Suppressor macrophage treated with lipopolysaccharide for 4 hours (primary cell): ENCODE results near the gene DCTPP1.
"Not testable (repeated sequence)": the region's sequence is repeated elsewhere in the genome, so short reads cannot be mapped to it uniquely, and the experiment has no call there.

Experiments used
- DNase-seq: peaks from one replicate; pipeline ENCODE4 v3.0.0-alpha.2; 2020

The DCTPP1 gene

DNA sequence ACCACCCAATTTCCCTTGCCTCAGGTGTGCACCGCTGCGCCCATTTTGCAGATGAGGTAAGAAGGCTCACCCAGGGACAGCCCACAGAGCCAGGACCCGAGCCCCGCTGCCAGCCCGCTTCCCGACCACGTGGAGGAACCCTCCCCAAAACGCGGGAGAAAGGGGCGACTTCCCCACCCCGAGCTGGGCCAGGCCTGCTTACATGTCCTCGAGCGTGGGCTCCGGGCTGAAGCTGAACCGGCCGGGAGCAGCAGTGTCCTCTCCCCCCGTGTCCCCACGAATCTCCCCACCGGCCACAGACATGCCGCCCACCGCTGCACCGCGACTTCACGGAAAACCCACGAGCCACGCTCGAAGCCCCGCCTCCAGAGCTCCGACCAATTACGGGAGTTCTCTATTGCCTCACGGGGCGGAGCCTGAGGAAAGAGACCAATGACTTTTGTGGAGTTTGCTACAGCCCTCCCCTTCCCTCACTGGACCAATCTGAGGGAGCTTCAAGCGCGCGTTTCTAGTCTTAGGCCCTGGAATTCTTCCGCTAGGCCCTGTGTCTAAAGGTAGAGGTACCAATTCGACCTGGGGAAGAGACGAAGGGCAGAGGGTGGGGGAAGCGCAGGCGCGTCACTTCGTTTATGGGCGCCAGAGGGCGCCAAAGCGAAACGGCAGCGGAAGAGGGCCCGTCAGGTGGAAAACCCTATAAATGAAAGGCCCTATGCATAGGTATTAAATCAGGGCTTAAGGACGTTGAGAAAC, at the start of gene DCTPP1:
TSS of gene DCTPP1 (minus strand) at position 353 of the 750 bp plus-strand sequence. CDS start at position 303, 50 bp downstream.
- peak; percentile 98 for DNase-seq

DNA sequence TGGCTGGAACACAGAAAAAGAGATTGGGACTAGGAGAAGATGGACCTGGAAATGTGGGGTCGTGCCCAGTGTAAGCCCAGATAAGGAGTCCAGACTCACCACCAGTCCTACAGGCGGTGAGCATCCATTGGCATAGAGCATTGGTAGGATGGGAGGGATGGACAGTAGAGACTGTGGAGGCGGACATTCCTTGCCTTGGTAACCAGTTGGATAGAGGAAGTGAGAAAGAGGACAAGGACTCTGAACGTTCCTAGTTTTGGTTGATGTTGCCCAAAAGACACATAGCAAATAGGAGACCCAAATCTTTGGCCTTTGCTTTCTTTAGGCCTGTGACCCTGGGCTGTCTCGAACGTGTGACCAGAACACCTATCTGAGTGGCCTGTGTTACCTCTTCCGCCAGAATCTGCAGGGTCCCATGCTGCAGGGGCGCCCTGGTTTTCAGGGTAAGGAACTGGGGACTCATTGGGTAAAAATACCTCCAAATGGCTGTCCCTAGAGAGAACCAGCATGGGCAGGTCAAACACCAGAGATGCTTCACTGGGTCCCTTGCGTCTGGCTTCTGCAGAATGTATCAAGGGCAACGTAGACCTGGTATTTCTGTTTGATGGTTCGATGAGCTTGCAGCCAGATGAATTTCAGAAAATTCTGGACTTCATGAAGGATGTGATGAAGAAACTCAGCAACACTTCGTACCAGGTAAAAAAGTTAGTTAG, 49.1 kb upstream of the DCTPP1 start:
- peak; percentile 44 for DNase-seq

DNA sequence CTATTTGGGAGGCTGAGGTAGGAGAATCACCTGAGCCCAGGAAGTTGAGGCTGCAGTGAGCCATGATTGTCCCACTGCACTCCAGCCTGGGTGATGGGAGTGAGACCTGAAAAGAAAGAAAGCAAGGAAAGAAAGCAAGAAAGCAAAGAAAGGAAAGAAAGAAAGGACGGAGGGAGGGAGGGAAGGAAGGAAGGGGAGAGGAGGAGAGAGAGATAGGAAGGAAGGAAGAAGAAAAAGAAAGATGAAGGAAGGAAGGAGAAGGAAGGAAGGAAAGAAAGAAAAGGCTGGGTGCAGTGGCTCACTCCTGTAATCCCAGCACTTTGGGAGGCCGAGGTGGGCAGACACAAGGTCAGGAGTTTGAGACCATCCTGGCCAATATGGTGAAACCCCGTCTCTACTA, 47.9 kb upstream of the DCTPP1 start:
- not testable (repeated sequence) for DNase-seq

DNA sequence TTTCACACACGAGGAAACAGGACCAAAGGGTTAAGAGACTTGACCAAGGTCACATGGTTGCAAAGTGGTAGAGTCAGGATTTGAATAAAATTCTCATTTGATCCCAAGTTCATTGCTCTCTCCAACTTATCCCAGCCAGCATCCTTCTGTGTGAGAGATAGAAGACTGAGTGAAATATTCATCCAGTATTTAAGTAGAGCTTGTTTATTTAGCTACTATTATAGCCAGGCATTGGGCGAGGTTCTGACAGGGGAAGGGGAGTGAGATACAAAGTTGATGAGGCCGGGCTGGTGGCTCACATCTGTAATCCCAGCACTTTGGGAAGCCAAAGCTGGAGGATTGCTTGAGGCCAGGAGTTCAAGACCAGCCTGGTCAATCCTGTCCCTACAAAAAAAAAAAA, 47.2 kb upstream of the DCTPP1 start:
- no peak for DNase-seq

DNA sequence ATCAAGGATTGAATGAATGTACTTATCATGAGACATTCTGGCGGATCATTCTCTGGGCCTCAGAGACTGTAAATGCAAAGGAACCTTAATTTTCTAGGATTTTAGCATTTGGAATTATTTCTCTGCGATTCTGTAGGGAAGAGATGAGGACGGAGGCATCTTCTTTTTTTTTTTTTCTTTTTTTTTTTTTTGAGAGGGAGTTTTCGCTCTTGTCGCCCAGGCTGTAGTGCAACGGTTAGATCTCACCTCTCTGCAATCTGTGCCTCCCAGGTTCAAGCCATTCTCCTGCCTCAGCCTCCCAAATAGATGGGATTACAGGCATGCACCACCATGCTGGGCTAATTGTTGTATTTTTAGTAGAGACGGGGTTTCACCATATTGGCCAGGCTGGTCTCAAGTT, 44.9 kb upstream of the DCTPP1 start:
- no peak for DNase-seq

DNA sequence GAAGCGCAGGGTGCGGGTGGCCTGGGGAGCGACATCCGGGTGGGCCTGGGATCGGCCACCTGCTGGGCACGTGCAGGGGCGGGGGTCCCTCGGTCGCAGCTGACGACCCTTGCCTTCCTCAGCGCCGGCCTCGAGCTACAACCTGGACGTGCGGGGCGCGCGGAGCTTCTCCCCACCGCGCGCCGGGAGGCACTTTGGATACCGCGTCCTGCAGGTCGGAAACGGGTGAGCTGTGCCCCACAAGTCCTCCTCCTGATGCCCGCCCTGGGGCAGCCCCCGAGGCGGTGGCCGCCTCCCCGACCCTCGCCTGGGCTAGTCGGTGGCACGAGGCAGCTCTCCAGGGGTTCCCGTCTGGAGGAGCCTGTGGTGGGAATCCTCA, 44.2 kb upstream of the DCTPP1 start:
- no peak for DNase-seq

DNA sequence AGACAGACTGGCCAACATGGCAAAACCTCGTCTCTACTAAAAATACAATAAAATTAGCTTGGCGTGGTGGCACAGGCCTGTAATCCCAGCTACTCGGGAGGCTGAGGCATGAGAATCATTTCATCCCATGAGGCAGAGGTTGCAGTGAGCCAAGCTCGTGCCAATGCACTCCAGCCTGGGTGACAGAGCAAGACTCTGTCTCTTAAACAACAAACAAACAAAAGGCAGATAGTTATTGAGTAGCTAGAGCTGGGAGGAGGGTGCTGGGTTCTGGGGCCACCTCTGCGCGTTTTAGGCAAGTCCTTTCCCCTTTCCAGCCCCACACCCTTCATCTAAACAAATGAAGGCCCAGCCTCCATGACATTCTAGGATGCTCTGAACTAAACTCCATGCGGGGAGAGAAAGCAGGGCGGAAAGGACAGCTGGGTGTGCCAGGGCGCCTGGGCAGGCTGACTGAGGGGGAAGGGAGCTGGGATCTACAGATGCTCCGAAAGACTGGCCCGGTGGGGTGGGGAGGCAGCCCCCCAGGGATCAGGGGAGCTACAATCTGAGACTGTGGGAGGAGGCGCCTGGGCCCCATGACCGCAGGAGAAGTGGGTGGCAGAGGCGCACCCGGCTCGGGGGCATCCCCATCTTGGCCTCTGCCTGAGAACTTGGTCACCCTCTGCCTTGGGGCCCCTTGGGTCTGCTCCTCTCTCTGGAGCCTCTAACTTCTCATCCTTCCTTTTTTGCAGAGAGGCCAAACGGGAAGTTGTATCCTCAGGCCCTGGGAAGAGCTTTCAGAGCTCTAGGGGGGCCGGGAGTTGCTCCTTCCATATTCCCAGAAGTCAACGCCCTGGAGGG, 43.6 kb upstream of the DCTPP1 start:
- DNase-seq: peak; percentile 67

DNA sequence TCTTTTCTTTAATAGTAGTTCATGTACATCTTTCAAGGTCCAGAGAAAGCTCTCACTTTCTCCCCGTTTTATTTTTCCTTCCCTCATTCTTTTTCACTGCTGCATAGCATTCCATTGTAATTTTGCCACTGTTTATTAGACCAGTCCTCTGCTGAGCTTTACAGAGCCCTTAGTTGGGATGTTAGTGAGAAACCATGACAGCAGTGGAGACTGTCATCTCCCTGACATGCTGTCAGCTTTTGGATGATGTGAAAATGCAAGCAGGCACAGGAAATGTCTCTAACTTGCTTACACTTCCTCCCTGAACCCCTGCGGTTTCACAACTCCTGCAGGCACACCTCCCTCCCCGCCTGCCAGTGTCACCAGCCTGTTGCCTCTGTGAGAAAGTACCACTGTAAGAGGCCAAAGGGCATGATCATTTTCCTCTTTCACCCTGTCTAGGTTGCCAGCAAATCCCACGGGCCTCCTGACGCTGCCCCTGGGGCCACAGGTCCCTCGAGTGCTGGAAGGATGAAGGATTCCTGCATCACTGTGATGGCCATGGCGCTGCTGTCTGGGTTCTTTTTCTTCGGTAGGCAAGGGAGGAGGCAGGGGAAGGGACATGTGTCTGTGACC, 42.6 kb upstream of the DCTPP1 start, which contains the start of gene ITGAL:
TSS of gene ITGAL (plus strand) at position 415 of the 615 bp plus-strand sequence. CDS start at position 511, 96 bp downstream.
- peak; percentile 95 for DNase-seq

DNA sequence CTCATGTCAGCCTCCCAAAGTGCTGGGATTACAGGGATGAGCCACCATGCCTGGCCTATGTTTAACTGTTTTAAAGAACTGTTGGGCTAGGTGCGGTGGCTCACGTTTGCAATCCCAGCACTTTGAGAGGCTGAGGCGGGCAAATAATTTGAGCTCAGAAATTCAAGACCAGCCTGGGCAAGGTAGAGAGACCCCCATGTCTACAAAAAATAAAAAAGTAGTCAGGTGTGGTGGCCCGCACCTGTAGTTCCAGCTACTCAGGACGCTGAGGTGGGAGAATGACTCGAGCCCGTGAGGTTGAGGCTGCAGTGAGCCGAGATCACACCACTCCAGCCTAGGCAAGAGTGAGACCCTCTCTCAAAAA, 40.8 kb upstream of the DCTPP1 start:
- DNase-seq: no peak

DNA sequence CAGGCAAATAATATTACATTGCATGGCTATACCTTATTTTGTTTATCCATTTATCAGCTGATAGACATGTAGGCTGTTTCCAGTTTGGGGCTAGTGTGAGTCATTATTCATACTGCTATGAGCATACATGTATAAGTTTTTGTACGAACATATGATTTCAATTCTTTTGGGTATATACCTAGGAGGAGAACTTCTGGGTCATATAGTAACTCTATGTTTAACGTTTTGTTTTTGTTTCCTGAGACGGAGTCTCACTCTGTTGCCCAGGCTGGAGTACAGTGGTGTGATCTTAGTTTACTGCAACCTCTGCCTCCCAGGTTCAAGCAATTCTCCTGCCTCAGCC, 40.3 kb upstream of the DCTPP1 start:
- no peak for DNase-seq

DNA sequence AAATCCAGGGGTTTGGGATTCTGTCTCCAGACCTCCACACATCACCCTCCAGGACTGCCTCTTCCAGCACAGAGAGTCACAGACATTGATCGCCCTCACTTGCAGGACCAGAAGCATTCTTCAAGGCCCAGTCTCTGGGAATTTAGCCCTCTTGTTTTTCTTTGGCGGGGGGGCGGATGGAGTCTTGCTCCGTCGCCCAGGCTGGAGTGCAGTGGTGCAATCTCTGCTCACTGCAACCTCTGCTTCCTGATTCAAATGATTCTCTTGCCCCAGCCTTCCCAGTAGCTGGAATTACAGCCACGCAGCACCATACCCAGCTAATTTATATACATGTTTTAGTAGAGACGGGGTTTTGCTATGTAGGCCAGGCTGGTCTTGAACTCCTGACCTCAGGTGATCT, 34.2 kb upstream of the DCTPP1 start:
- DNase-seq: no peak

DNA sequence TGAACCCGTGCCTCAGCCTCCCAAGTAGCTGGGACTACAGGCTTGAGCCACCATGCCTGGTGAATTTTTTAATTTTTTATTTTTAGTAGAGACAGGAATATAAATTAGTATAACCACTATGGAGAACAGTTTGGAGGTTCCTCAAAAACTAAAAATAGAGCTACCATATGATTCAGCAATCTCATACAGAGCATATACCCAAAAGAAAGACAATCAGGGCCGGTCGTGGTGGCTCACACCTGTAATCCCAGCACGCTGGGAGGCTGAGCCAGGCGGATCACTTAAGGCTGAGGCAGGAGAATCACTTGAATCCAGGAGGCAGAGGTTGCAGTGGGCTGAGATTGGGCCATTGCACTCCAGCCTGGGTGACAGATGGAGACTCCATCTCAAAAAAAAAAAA, 31.6 kb upstream of the DCTPP1 start:
- DNase-seq: not testable (repeated sequence)

DNA sequence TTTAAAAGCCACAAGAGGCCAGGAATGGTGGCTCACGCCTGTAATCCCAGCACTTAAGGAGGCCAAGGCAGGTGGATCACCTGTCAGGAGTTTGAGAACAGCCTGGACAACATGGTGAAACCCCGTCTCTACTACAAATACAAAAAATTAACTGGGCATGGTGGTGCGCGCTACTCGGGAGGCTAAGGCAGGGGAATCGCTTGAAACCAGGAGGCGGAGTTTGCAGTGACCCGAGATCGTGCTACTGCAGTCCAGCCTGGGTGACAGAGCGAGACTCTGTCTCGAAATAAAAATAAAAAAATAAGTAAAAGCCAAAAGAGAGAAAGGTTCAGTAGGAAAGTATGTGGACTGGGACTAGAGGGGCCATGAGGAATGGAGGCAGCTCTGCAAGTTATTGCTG, 29.6 kb upstream of the DCTPP1 start:
- no peak for DNase-seq

DNA sequence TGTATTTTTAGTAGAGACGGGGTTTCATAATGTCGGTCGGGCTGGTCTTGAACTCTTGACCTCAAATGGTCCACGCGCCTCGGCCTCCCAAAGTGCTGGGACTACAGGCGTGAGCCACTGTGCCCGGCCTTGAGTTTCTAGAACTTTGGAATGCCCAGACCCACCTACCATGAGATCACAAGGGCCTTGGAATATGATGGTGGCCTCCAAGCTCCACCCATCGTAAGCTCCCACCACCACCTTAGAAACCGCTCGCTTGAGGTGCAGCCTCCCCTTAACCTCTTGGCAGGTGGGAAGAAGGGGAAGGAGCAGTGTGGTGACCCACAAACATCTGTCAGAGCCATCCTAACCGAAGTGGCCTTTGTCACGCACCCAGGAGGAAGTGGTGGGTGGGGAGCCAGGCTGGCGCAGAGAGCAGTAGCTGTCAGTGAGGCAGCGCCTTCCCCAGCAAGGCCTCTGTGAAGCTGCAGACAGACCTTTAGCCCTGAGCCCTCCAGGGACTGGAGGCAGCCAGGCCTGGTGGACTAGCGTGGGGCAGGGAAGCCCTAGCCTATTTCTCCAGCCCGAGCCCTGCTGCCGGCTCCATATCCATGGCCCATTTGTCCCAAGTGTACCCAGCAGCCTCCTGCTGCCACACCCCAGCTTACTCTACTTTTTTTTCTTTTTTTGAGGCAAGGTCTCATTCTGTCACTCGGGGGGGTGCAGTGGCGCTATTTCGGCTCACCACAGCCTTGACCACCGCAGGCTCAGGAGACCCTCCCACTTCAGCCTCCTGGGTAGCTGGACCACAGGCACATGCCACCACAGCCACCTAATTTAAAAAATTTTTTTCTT, 28.9 kb upstream of the DCTPP1 start:
- peak; percentile 86 for DNase-seq

DNA sequence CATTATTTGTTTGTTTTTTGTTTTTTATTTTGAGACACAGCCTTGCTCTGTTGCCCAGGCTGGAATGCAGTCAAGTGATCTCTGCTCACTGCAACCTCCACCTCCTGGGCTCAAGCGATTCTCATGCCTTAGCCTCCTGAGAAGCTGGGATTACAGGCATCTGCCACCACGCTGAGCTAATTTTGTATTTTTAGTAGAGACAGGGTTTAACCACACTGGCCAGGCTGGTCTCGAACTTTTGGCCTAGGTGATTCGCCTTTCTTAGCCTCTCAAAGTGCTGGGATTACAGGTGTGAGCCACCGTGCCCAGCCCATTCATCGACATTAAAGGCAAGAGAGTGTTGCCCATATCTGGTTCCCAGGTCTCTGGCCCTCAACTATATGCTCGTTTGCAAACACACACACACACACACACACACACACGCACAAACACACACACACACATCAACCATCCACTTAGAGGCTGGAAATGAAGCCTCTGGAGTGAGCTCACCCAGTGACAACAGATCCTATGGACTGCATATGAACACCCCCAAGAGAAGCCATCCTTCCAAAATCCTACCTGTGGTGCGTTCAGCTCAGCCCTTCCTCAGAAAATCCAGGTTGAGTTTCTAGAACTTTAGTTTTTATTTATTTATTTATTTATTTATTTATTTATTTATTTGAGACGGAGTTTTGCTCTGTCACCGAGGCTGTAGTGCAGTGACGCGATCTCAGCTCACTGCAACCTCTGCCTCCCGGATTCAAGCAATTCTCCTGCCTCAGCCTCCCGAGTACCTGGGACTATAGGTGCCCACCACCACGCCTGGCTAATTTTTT, 28.1 kb upstream of the DCTPP1 start:
- DNase-seq: no peak

DNA sequence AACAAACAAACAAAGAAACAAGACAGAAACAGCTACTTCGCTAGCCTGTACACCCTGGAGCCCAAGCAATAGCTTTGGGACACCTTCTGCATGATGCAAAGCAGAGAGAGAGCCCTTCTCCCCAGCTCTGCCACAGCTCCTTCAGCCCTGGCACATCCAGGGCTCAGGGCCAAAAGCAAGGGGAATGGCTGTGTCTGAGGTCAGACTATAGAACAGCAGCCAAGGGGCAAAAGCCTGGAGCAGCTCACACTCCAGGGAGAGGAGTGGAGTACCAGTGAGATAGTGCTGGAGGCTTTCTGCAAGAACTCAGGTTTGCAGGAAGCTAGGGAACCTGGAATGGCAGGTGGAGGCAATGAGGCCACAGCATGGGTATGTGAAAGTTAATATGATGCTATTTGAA, 27.4 kb upstream of the DCTPP1 start:
- DNase-seq: no peak

DNA sequence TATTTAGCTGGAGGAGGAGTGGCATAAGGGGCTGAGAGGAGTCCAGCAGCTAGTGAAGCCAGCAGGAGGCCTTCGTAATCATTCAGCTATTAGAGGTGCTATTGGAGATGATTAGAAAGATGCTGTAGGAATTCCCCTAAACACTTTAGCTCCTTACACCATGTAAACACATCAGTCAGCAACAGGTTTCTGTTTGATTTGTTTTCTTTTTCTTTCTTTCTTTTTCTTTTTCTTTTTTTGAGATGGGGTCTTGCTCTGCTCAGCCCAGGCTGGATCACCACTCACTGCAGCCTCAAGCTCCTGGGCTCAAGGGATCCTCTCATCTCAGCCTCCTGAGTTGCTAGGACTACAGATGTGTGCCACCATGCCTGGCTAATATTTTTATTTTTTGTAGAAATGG, 26.5 kb upstream of the DCTPP1 start:
- DNase-seq: no peak

DNA sequence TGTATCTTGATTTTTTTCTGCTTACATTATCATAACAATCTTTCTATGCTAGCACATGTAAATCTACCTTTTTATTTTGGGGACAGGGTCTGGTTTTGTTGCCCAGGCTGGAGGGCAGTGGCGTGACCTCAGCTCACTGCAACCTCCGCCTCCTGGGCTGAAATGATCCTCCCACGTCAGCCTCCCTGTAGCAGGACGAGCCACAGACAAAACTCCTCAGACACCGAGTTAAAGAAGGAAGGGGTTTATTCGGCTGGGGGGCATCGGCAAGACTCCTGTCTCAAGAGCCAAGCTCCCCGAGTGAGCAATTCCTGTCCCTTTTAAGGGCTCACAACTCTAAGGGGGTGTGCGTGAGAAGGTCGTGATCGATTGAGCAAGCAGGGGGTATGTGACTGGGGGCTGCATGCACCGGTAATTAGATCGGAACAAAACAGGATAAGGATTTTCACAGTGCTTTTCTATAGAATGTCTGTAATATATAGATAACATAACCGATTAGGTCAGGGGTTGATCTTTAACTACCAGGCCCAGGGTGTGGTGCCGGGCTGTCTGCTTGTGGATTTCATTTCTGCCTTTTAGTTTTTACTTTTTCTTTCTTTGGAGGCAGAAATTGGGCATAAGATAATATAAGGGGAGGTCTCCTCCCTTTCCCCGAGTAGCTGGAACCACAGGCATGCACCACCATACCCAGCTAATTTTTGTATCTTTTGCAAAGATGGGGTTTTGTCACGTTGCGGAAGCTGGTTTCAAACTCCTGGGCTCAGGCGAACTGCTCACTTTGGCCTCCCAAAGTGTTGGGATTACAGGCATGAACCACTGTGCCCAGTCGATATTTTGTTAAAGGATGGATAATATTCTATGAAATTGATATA, 23.1 kb upstream of the DCTPP1 start:
- not testable (repeated sequence) for DNase-seq

DNA sequence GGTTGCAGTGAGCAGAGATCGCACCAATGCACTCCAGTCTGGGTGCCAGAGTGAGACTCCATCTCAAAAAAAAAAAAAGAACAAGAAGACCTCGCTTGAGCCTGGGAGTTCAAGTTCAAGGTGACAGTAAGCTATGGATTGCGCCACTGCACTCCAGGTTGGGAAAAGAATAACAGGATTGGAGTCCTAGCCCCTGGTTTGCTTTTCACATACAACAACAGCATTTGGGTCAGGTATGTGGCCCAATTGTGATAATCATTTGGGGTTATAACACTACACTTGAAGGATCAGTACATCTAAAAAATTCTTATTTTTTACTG, 19.2 kb upstream of the DCTPP1 start:
- DNase-seq: no peak

DNA sequence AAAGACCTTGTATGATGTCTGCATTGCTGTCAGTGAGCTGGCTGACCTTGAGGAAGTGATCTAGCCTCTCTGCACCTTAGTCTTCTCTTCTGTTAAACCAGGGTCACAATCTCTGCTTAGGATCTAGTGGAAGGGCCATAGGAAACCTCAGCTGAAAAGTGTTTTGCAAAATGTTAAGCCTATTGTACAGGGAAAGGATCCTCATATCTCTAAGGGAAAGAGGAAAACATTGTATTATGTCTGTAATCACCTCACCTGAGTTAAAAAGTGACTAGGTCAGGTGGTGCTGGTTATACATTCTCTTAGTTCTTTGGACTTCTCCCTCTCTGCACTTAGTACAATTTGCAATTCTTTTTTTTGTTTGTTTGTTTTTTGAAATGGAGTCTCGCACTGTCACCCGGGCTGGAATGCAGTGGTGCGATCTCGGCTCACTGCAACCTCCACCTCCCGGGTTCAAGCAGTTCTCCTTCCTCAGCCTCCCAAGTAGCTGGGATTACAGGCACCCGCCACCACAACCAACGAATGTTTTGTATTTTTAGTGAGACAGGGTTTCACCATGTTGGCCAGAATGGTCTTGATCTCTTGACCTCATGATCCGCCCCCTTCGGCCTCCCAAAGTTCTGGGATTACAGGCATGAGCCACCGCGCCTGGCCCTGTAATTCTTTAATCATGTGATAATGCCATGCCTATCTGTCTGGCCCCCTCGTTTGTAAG, 17.8 kb upstream of the DCTPP1 start:
- DNase-seq: no peak
